H7 (cell line): Measurements from ENCODE around the gene AXDND1. TPM values are rescaled to one million over a fixed set of nuclear protein-coding genes. Genes with fewer than 3 reads are reported as not detected.

Experiments used
- DNase-seq: peaks from one replicate; pipeline ENCODE4 v3.0.0; 2012
- H3K27me3 ChIP-seq: 2 replicates; pipeline ENCODE4 v1.6.0; 2011; ENCODE audit warnings: mild to moderate bottlenecking, low read length; ENCODE audit not compliant: control insufficient read depth, insufficient read depth
- H3K36me3 ChIP-seq: replicated peaks from 2 replicates; pipeline ENCODE4 v1.5.1; 2011; ENCODE audit warnings: low read length; ENCODE audit not compliant: control insufficient read depth, insufficient read depth
- H3K4me3 ChIP-seq: 2 replicates; pipeline ENCODE4 v1.5.1; 2011; ENCODE audit warnings: low read depth, mild to moderate bottlenecking, control low read depth, low read length, moderate library complexity; ENCODE audit not compliant: insufficient read depth
- total RNA-seq: library from RNA; depleted of rRNA; stranded (reverse); fragments of >200 nt; shearing (Covaris generic); gene quantifications from 2 replicates; pipeline ENCODE4 v1.2.3, GENCODE V29; 2014

The AXDND1 gene
- total RNA-seq, 1 experiment from 2014 or later = 0.76 TPM

GRCh38 chr1:179548666-179549367 is 183.0 kb downstream of the AXDND1 start:
- Histone ChIP-seq H3K4me3 (no peak overlapping the region), H3K27me3 (no peaks in the 10 kb centered on the region; the same call in 1 of the 2 replicates), H3K36me3 (no peaks in the 10 kb centered on the region)
- no peak for DNase-seq

- no peaks in the 10 kb centered on the region; the same call in 1 of the 2 replicates for H3K27me3 ChIP-seq
- no peaks in the 10 kb centered on the region for H3K36me3 ChIP-seq
- no peak for DNase-seq
Measured at GRCh38 chr1:179549368-179549700, 183.6 kb downstream of the AXDND1 start.

GRCh38 chr1:179550746-179551682 is 185.2 kb downstream of the AXDND1 start:
- DNase-seq = no peak
- Histone ChIP-seq H3K4me3 (no peak overlapping the region), H3K36me3 (no peaks in the 10 kb centered on the region), H3K27me3 (no peaks in the 10 kb centered on the region; the same call in 1 of the 2 replicates)

More at GRCh38 chr1:179549368-179549700, 183.6 kb downstream of the AXDND1 start:
- H3K4me3 ChIP-seq = no peak overlapping the region

DNA sequence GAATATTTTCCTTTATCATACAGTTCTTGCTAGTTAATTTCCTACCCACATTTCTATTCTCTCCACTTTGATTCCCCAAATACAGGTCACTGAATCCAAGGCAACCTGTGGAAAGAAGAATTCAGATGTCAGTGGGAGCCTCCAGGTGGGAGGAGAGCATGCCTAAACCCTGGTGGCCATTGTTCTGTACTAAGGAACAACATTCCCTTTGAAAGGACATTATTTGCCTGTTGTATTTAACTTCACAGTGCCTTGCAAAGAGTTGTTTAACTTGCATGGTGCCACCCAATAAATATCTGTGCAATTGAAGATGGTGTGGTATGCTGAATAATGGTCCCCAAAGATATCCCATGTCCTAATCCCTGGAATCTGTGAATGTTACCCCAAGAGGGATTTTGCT is 188.7 kb downstream of the AXDND1 start:
- Histone ChIP-seq H3K27me3 (no peaks in the 10 kb centered on the region; the same call in 1 of the 2 replicates), H3K36me3 (no peaks in the 10 kb centered on the region), H3K4me3 (no peak overlapping the region)
- DNase-seq = no peak

DNA sequence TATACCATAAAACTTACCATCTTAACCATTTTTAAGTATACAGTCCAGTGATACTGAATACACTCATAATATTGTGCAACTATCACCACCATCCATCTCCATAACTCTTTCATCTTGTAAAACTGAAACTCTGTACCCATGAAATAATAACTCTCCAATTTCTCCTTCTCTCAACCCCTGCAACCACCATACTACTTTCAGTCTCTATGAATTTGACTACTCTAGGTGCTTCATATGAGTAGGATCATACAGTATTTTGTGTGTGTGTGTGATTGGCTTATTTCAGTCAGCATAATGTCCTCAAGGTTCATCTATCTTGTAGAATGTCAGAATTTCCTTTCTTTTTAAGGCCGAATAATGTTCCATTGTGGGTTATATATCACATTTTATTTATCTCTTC is 192.3 kb downstream of the AXDND1 start:
- H3K4me3 ChIP-seq = no peak overlapping the region
- no peaks in the 10 kb centered on the region for H3K27me3 ChIP-seq
- H3K36me3 ChIP-seq = no peaks in the 10 kb centered on the region
- DNase-seq = no peak

GRCh38 chr1:179575497-179576314 is 209.9 kb downstream of the AXDND1 start, which contains the start of gene NPHS2:
Gene NPHS2, minus strand, starts transcription at chr1:179575948. Its CDS starts 84 bp downstream, at chr1:179575864.
- DNase-seq = peak; percentile 78
- H3K27me3 ChIP-seq = peaks cover 46% of the 10 kb centered on the region
- peak within 1 kb of the TSS; percentile 34 for H3K4me3 ChIP-seq
- H3K36me3 ChIP-seq = no peaks in the 10 kb centered on the region

DNA sequence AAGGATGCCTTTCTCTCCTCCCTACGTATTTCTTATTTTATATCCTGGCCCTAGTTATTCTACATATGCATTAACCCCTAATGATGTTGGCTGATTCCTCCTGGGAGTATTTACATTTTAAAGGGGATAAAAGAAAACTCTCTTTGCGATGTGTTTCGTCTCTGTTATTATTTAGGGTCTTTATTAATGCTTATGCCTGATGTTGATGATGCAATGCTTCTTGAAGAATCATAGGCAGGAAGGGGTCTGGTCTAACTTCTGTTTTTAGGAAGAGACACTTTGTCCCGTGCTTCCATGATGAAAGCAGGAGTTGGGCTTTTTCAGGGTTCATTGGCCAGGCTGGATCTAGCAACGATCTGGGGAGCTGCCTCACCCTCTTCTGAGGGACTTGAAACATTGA is 210.7 kb downstream of the AXDND1 start:
- DNase-seq = no peak
- H3K36me3 ChIP-seq = no peaks in the 10 kb centered on the region
- H3K27me3 ChIP-seq = peaks cover 46% of the 10 kb centered on the region
- no peak overlapping the region for H3K4me3 ChIP-seq

GRCh38 chr1:179583771-179584320 is 218.1 kb downstream of the AXDND1 start:
- Histone ChIP-seq H3K27me3 (peaks cover 10% of the 10 kb centered on the region), H3K36me3 (no peaks in the 10 kb centered on the region), H3K4me3 (no peak overlapping the region)
- DNase-seq = no peak

DNA sequence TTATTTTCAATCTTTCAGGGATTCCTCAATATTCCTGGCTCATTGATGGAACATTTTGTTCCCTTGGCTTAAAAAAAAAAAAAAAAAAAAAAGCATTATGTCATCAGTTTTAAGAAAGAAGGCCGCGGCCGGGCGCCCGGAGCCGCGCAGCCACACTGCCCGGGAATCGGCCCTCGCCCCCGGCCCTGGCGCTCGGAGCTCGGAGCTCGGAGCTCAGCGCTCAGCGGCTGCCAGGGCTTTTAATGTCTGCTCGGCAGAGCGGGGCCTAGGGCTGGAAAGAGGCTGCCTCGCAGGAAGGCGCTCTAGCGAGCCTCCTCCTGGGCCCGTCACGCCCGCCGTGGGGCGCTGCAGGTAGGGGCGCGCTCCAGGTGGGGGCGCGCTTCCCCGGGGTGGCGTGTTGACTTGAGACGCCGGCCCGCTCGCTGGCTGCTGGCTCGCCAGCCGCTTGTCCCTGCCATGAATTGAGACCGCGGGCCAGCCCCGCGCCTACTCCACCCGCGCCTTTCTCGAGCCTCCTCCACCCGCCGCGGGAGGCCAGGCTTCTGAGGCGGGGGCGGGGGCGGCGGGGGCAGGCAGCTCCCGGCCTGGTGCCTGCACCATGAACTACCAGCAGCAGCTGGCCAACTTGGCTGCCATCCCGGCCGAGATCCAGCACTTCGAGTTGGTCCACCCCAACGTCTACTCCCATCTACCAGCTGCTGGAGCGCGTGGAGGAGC is 220.5 kb downstream of the AXDND1 start:
- H3K27me3 ChIP-seq = peaks cover 10% of the 10 kb centered on the region
- no peaks in the 10 kb centered on the region for H3K36me3 ChIP-seq
- peak; percentile 87 for DNase-seq
- H3K4me3 ChIP-seq = peak overlapping the region; percentile 38

GRCh38 chr1:179587336-179587735 is 221.6 kb downstream of the AXDND1 start:
- Histone ChIP-seq H3K4me3 (no peak overlapping the region), H3K36me3 (no peaks in the 10 kb centered on the region), H3K27me3 (peaks cover 10% of the 10 kb centered on the region)
- no peak for DNase-seq

DNA sequence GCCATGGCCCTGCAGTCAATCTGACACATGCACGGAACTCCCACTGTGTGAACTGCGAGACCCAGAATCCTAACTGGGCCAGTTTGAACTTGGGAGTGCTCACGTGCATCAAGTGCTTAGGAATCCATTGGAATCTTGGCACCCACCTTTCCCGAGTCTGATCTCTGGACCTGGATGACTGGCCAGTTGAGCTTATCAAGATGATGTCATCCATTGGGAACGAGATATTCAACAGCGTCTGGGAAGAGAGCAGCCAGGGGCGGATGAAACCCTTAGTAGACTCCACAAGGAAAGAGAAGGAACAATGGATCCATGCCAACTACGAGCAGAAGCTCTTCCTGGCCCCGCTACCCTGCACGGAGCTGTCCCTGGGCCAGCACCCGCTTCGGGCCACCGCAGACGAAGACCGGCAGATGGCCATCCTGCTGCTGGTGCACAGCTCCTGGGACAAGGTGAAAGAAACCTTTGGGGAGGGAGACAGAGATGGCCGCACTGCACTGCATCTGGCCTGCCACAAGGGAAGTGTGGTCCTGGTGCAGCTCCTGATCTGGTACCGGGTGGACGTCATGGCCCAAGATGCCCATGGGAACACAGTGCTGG is 222.8 kb downstream of the AXDND1 start:
- no peak for DNase-seq
- peaks cover 10% of the 10 kb centered on the region for H3K27me3 ChIP-seq

DNA sequence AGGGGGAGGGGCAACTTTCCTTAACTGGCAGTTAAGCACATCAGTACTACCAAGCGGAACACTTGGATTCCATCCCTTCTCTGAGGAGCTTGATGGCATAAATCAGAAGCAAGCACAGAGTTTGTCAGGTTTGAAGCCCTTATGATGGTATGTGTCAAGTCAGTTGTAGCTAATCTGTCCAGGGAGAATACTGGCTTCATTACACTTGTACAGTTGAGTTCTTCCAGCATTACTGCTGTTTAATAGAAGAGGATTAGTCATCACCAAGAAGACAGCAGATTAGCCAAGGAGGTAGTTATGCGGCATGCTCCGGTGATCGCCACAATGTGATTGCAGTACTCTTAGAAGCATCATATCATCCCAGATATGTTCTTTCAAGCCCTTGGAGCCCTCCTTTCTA is 223.7 kb downstream of the AXDND1 start:
- H3K36me3 ChIP-seq = no peaks in the 10 kb centered on the region
- no peak for DNase-seq
- H3K27me3 ChIP-seq = peaks cover 10% of the 10 kb centered on the region
- H3K4me3 ChIP-seq = no peak overlapping the region

More for the DNA sequence above, 222.8 kb downstream of the AXDND1 start:
- Histone ChIP-seq H3K36me3 (no peaks in the 10 kb centered on the region), H3K4me3 (no peak overlapping the region)

DNA sequence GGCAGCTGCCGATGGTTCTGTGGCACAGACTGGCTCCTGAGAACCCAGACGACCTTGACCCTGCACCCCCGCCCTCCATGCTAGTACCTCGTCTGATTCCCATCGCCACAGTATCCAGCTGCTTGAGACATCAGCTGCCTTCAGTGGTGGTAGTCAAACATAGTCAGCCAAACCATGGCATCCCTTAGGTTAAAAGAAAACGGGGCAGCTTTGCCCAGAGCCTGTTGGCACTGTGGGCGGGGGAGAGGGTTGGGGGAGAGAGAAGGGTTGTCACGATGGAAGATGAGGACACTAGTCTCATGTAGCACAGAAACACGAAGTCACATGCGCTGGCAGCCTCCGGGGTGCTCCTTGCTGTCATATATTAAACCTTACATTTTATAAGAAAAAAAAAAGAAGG is 224.9 kb downstream of the AXDND1 start:
- no peaks in the 10 kb centered on the region for H3K36me3 ChIP-seq
- DNase-seq = no peak
- H3K4me3 ChIP-seq = no peak overlapping the region
- H3K27me3 ChIP-seq = peaks cover 10% of the 10 kb centered on the region
